Stomach (tissue), 4 donors: ENCODE data around the gene IFNL3.

Experiments used
- EP300 ChIP-seq: sonication (generic); formaldehyde crosslinking; IDR thresholded peaks from one replicate; pipeline ENCODE4 v1.6.1; 2017; ENCODE audit warnings: antibody characterized with exemption
- POLR2A ChIP-seq, 4 donors: fragments of 450-650 bp; IDR thresholded peaks; one replicate each; pipeline ENCODE4 v1.6.1; 2016; ENCODE audit warnings: antibody characterized with exemption in 4 of 4, control low read depth in 2 of 4, mild to moderate bottlenecking in 1 of 4, moderate library complexity in 1 of 4
- POLR2AphosphoS5 ChIP-seq, 3 donors: sonication (generic); formaldehyde crosslinking; IDR thresholded peaks; one replicate each; pipeline ENCODE4 v1.6.1; 2016; ENCODE audit warnings: antibody characterized with exemption in 3 of 3
- TF ChIP-seq, protein P1 (sequence below), 7 experiments: fragments of 450-650 bp in 4 of 7; fragments of 200-600 bp in 3 of 7; sonication (generic) in 3 of 7; IDR thresholded peaks; one replicate each; pipeline ENCODE4 v1.5.1; 2016 to 2019; ENCODE audit warnings: antibody characterized with exemption in 7 of 7, control low read depth in 2 of 7, mild to moderate bottlenecking in 1 of 7

GRCh38 chr19:39257227-39257626 lies 12.4 kb upstream of the IFNL3 start:
- TF ChIP-seq POLR2A (IDR thresholded peaks at IDR 0.05) (no peak), POLR2AphosphoS5 (IDR thresholded peaks at IDR 0.05) (no peak), EP300 (no peak)
- TF ChIP-seq, protein P1, sequence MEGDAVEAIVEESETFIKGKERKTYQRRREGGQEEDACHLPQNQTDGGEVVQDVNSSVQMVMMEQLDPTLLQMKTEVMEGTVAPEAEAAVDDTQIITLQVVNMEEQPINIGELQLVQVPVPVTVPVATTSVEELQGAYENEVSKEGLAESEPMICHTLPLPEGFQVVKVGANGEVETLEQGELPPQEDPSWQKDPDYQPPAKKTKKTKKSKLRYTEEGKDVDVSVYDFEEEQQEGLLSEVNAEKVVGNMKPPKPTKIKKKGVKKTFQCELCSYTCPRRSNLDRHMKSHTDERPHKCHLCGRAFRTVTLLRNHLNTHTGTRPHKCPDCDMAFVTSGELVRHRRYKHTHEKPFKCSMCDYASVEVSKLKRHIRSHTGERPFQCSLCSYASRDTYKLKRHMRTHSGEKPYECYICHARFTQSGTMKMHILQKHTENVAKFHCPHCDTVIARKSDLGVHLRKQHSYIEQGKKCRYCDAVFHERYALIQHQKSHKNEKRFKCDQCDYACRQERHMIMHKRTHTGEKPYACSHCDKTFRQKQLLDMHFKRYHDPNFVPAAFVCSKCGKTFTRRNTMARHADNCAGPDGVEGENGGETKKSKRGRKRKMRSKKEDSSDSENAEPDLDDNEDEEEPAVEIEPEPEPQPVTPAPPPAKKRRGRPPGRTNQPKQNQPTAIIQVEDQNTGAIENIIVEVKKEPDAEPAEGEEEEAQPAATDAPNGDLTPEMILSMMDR (IDR thresholded peaks at IDR 0.05) = no peak
